ENCODE data around the gene VIT.

GRCh38 chr2:36710858-36711515 lies 14.5 kb downstream of the VIT start:
- TF ChIP-seq EZH2phosphoT487 (IDR thresholded peaks at IDR 0.05; ENCODE audit: insufficient read depth, low read depth) = no peak
- no peak for TF ChIP-seq EZH2 (IDR thresholded peaks at IDR 0.05; ENCODE audit: insufficient read depth, poor library complexity, severe bottlenecking)

Data from GM23248 (cell line).